ENCODE data around the gene MEIS2.

- TF ChIP-seq CTCF (IDR thresholded peaks at IDR 0.05; ENCODE audit: insufficient read depth, low read depth, low read length) (no peak), EZH2 (IDR thresholded peaks at IDR 0.05; ENCODE audit: insufficient read depth, low read length) (peak; percentile 47)
Measured at GRCh38 chr15:36882487-36883131, 217.7 kb downstream of the MEIS2 start.

All from astrocyte (in vitro differentiated cells and primary cell).